ENCODE data around the gene FHL1.

Gene FHL1

GRCh38 chrX:136212557-136213111 is 65.3 kb downstream of the FHL1 start:
- DNase-seq (ENCODE audit: low read depth): no peak
- no peak overlapping the region for H3K4me3 ChIP-seq (ENCODE audit: low read depth, low read length)
- TF ChIP-seq MAX (IDR thresholded peaks at IDR 0.05; ENCODE audit: low read depth, low read length) (no peak), MYC (IDR thresholded peaks at IDR 0.05; ENCODE audit: low read depth, low read length) (no peak), POLR2A (IDR thresholded peaks at IDR 0.05; ENCODE audit: extremely low read depth, insufficient read length) (no peak), CTCF (IDR thresholded peaks at IDR 0.05; ENCODE audit: low read depth, low read length) (no peak)

DNA sequence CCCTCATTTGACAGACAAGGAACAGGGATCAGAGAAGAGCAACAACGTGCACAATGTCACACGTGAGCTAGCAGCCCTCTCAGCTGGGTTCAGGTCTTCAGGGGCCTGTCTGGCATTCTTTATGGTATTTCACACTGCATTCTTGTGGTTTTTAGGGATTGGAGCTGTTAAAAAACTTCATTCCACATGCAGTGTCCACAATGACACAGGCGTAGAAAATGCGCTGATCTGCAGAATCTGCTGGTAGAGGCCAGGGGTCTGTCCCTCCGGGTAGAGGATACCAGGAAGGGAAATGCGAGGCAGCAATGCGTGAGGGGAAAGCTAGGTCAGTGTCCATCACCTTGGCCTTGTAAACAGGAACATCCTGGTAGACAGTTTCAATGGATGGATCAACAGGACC is 67.2 kb downstream of the FHL1 start:
- no peak for TF ChIP-seq MYC (IDR thresholded peaks at IDR 0.05; ENCODE audit: low read depth, low read length)
- TF ChIP-seq MAX (IDR thresholded peaks at IDR 0.05; ENCODE audit: low read depth, low read length): no peak
- no peak for TF ChIP-seq CTCF (IDR thresholded peaks at IDR 0.05; ENCODE audit: low read depth, low read length)
- TF ChIP-seq POLR2A (IDR thresholded peaks at IDR 0.05; ENCODE audit: extremely low read depth, insufficient read length): no peak
- no peak overlapping the region for H3K4me3 ChIP-seq (ENCODE audit: low read depth, low read length)
- no peak for DNase-seq (ENCODE audit: low read depth)

DNA sequence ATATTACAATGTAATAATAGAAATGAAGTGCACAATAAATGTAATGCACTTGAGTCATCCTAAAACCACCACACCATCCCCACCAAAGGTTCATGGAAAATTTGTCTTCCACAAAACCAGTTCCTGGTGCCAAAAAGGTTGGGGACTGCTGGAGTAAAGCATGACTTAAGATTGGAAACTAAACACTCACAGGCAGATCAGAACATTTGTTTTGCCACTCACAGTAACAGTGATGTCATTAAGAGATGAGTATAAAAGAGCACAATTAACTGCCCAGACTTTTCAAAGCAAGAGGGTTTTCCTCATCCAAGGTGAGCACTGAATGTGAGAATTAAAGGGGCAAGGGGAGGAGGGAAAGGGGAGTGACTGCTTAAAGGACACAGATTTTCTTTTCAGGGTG is 68.2 kb downstream of the FHL1 start:
- no peak for TF ChIP-seq CTCF (IDR thresholded peaks at IDR 0.05; ENCODE audit: low read depth, low read length)

DNA sequence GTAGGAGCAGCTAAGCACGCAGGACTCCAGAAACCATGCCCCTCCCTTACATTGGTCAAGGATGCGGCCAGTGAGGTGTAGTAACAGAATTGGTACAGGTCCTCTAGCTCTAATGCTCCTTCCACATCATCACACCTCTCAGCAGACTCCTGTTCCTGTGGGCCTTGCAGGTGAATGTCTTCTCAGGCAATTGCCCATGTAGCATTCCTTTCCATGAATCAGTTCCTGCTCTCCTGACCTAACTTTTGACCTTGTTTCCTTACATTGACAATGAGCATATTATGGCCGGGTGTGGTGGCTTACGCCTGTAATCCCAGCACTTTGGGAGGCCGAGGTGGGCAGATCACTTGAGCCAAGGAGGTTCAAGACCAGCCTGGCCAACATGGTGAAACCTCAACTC is 72.6 kb downstream of the FHL1 start:
- no peak for TF ChIP-seq MYC (IDR thresholded peaks at IDR 0.05; ENCODE audit: low read depth, low read length)
- TF ChIP-seq MAX (IDR thresholded peaks at IDR 0.05; ENCODE audit: low read depth, low read length): no peak
- no peak for TF ChIP-seq CTCF (IDR thresholded peaks at IDR 0.05; ENCODE audit: low read depth, low read length)
- no peak for TF ChIP-seq POLR2A (IDR thresholded peaks at IDR 0.05; ENCODE audit: extremely low read depth, insufficient read length)
- no peak for DNase-seq (ENCODE audit: low read depth)
- no peak overlapping the region for H3K4me3 ChIP-seq (ENCODE audit: low read depth, low read length)

More for the DNA sequence above, 68.2 kb downstream of the FHL1 start:
- H3K4me3 ChIP-seq (ENCODE audit: low read depth, low read length): no peak overlapping the region
- no peak for DNase-seq (ENCODE audit: low read depth)

GRCh38 chrX:136220540-136220939 is 73.2 kb downstream of the FHL1 start:
- no peak for DNase-seq (ENCODE audit: low read depth)
- TF ChIP-seq MYC (IDR thresholded peaks at IDR 0.05; ENCODE audit: low read depth, low read length): no peak
- no peak overlapping the region for H3K4me3 ChIP-seq (ENCODE audit: low read depth, low read length)

GRCh38 chrX:136220951-136221350 is 73.6 kb downstream of the FHL1 start:
- no peak overlapping the region for H3K4me3 ChIP-seq (ENCODE audit: low read depth, low read length)
- DNase-seq (ENCODE audit: low read depth): no peak
- TF ChIP-seq POLR2A (IDR thresholded peaks at IDR 0.05; ENCODE audit: extremely low read depth, insufficient read length) (no peak), MAX (IDR thresholded peaks at IDR 0.05; ENCODE audit: low read depth, low read length) (no peak), CTCF (IDR thresholded peaks at IDR 0.05; ENCODE audit: low read depth, low read length) (no peak), MYC (IDR thresholded peaks at IDR 0.05; ENCODE audit: low read depth, low read length) (no peak)
